NK-92 (cell line): ENCODE results near the gene GLIS1.

ENCODE experiments used
- DNase-seq: peaks from one replicate; lab custom pipeline; 2025; ENCODE audit not compliant: unreplicated experiment; lab: John Stamatoyannopoulos, UW

The GLIS1 gene

GRCh38 chr1:53678938-53679825 lies 59.8 kb downstream of the GLIS1 start:
- no peak for DNase-seq

- DNase-seq, result no peak
These were observed 60.5 kb downstream of the GLIS1 start for GRCh38 chr1:53678507-53678906.

GRCh38 chr1:53678046-53678445 lies 60.9 kb downstream of the GLIS1 start:
- DNase-seq, result no peak

- no peak for DNase-seq
These were observed 61.5 kb downstream of the GLIS1 start for GRCh38 chr1:53677486-53677885.

GRCh38 chr1:53672785-53673184 lies 66.2 kb downstream of the GLIS1 start:
- no peak for DNase-seq

- no peak for DNase-seq
These were observed 66.7 kb downstream of the GLIS1 start for GRCh38 chr1:53672243-53672642.

- DNase-seq, result no peak
These were observed 69.3 kb downstream of the GLIS1 start for GRCh38 chr1:53669621-53670191.

- no peak for DNase-seq
These were observed 72.4 kb downstream of the GLIS1 start for GRCh38 chr1:53666566-53666965.

GRCh38 chr1:53665996-53666395 lies 73.0 kb downstream of the GLIS1 start:
- DNase-seq, result no peak

- DNase-seq, result no peak
These were observed 75.2 kb downstream of the GLIS1 start for GRCh38 chr1:53663529-53664300.

GRCh38 chr1:53662951-53663350 lies 76.0 kb downstream of the GLIS1 start:
- DNase-seq, result no peak

- DNase-seq, result no peak
These were observed 76.8 kb downstream of the GLIS1 start for GRCh38 chr1:53662169-53662568.

GRCh38 chr1:53661496-53661895 lies 77.5 kb downstream of the GLIS1 start:
- no peak for DNase-seq

GRCh38 chr1:53660666-53661065 lies 78.3 kb downstream of the GLIS1 start:
- DNase-seq, result no peak

GRCh38 chr1:53659436-53659835 lies 79.5 kb downstream of the GLIS1 start:
- DNase-seq, result no peak

- DNase-seq, result no peak
These were observed 80.3 kb downstream of the GLIS1 start for GRCh38 chr1:53658489-53659230.

GRCh38 chr1:53657891-53658396 lies 81.0 kb downstream of the GLIS1 start:
- no peak for DNase-seq

GRCh38 chr1:53657531-53657805 lies 81.5 kb downstream of the GLIS1 start:
- no peak for DNase-seq

GRCh38 chr1:53656747-53657530 lies 82.0 kb downstream of the GLIS1 start:
- no peak for DNase-seq
